GM12875 (cell line): ENCODE results near the gene DOCK3.

Experiments used
- H3K4me3 ChIP-seq: one replicate; pipeline ENCODE4 v1.5.1; 2011; ENCODE audit warnings: low read depth, low read length, control low read depth
- CTCF ChIP-seq: IDR thresholded peaks from 2 replicates; pipeline ENCODE4 v1.5.1; 2011; ENCODE audit warnings: low read depth, mild to moderate bottlenecking, control low read depth, inconsistent platforms, low read length, moderate library complexity, borderline replicate concordance; ENCODE audit not compliant: insufficient read depth

Gene DOCK3

GRCh38 chr3:51403675-51404074 is 728.9 kb downstream of the DOCK3 start:
- H3K4me3 ChIP-seq: no peak overlapping the region
- no peak for TF ChIP-seq CTCF

- no peak for TF ChIP-seq CTCF
- no peak overlapping the region for H3K4me3 ChIP-seq
Measured at GRCh38 chr3:51408021-51408420, 733.3 kb downstream of the DOCK3 start.

GRCh38 chr3:51408813-51409212 is 734.1 kb downstream of the DOCK3 start:
- no peak for TF ChIP-seq CTCF
- no peak overlapping the region for H3K4me3 ChIP-seq

DNA sequence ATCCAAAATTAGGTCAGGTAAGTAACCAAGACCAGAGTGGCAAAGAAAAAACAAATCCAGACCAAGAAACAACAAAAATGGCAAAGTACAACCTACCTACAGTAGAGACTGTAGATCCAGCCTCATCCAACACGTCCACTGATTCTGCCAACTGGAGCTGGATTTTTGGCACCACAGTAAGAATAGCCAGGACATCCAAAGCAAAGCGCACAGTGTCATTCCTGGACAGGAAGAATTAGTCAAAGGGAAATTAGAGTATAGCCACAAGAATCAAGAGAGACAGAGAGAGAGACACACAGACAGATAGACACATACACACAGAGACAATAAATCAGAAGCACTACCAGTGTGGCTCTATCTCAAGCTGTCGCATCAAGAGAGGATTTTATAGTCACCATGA is 747.5 kb downstream of the DOCK3 start:
- no peak overlapping the region for H3K4me3 ChIP-seq
- TF ChIP-seq CTCF: no peak

DNA sequence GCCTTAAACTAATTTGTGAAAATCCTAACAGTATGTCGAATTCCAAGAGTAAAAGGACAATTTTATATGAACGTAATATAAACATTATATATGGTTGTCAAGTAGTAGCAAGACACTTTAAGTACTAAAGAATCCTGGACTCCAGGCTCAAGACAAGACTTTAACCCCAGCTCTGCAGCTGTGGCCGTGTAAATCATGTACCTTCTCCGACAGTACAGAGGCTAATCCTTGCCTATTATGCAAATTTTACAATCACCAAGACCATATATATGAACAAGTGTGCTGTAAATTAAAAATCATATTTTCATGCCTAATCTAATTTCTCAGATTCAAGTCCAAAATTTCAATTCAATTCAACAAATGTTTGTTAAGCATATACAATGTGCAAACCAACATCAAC is 752.2 kb downstream of the DOCK3 start:
- H3K4me3 ChIP-seq: no peak overlapping the region
- TF ChIP-seq CTCF: no peak

DNA sequence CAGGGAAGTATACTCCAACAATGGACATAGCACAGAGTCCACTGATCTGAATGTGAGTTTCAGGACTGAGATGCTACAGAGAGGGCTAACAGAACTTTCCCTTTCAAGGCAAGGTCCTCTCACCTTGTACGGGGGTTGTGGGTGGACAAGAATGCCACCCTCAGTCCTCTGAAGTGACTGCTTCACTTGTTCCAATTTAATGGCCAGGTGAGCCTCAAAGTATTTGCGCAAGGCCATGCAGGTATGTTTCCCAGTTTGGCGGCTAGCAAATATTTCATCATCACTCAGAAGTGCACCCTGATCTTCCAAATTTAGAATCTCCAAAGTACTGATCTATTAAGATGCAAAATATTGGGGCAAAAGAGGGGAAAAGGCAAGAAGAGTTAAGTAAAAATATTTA is 754.4 kb downstream of the DOCK3 start:
- TF ChIP-seq CTCF: no peak

More for the DNA sequence above, 754.4 kb downstream of the DOCK3 start:
- H3K4me3 ChIP-seq: no peak overlapping the region
